ENCODE data around the gene RTL1. TPM values are rescaled to one million over a fixed set of nuclear protein-coding genes. Genes with fewer than 3 reads are reported as not detected.

The RTL1 gene
- total and polyA plus RNA-seq, 4 donors = 0.44 to 2.2 (median 1.1) TPM

DNA sequence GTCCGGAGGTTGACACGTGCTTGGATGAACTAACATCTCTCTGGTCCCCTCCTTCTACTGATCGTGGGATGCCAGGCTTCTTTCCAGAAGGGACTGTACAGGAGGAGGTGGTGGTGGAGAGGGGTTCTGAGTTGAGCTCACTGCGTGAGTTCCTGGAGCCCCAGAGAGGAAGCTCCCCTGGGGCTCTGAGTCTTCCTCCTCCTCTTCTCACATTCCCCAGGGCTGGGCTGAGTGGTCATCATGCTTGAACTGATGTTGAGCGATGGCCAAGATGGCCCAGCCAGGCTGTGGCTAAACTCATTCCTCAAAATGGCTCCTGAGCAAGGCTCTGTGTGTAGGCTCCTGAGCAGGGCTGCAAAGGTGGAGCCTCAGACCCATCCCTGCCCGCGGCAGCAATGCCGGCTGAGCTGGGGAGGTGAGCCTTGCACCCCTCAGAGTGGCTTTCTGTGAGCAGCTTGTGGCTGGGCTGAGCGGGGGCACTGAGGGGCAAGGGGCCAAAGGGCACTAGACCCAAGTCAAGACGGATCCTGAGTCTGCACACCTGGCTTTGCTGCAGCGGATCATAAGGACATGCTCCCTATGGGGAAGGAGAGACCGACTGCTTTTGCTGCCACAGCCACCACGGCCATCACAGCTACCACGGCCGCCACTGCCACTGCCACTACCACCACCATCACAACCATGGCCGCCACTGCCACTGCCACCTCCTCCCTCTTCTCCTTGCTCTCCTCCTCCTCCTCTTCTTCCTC, 42.2 kb downstream of the RTL1 start:
- Histone ChIP-seq H3K27me3 (ENCODE audit: control insufficient read depth, insufficient read depth, low read length) (no peaks in the 10 kb centered on the region), H3K36me3 (ENCODE audit: control insufficient read depth, insufficient read depth, low read length) (peaks cover 52% of the 10 kb centered on the region), H3K9me3 (ENCODE audit: control insufficient read depth, insufficient read depth, low read length) (no peaks in the 10 kb centered on the region), H3K4me1 (ENCODE audit: control insufficient read depth, insufficient read depth, low read length) (peaks cover 20% of the 10 kb centered on the region), H3K27ac (ENCODE audit: low read depth, low read length) (no peak overlapping the region), H3K4me3 (ENCODE audit: low read depth, low read length) (no peak overlapping the region)
- 98% methylated on average over 12 of the region's 16 CpGs for WGBS (ENCODE audit: insufficient coverage)
- DNase-seq (ENCODE audit: low read depth in 4 of 6, low spot score in 6 of 6) = no peak

DNA sequence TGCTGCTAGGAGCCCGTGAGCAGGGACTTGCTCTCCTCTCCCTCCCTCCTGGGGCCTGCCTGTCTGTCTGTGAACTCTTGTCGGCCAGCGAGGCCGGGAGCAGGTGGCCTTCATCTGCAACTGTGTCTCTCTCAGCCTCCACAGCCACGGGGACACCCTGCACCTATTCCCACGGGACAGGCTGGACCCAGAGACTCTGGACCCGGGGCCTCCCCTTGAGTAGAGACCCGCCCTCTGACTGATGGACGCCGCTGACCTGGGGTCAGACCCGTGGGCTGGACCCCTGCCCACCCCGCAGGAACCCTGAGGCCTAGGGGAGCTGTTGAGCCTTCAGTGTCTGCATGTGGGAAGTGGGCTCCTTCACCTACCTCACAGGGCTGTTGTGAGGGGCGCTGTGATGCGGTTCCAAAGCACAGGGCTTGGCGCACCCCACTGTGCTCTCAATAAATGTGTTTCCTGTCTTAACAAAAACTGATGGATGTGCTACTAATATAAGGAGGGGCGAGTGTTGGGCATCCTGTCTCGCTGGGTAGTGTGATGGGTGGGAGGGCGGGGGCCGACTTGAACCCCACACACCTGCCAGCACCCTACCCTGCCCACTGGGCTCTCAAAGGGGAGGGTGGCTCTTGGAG, 42.9 kb downstream of the RTL1 start:
- peaks cover 13% of the 10 kb centered on the region for H3K4me1 ChIP-seq (ENCODE audit: control insufficient read depth, insufficient read depth, low read length)
- H3K9me3 ChIP-seq (ENCODE audit: control insufficient read depth, insufficient read depth, low read length) = no peaks in the 10 kb centered on the region
- no peak overlapping the region for H3K27ac ChIP-seq (ENCODE audit: low read depth, low read length)
- H3K36me3 ChIP-seq (ENCODE audit: control insufficient read depth, insufficient read depth, low read length) = peaks cover 45% of the 10 kb centered on the region
- no peaks in the 10 kb centered on the region for H3K27me3 ChIP-seq (ENCODE audit: control insufficient read depth, insufficient read depth, low read length)
- H3K4me3 ChIP-seq (ENCODE audit: low read depth, low read length) = no peak overlapping the region
- DNase-seq (ENCODE audit: low read depth in 4 of 6, low spot score in 6 of 6) = no peak
- 77% methylated on average over 14 of the region's 19 CpGs for WGBS (ENCODE audit: insufficient coverage)

DNA sequence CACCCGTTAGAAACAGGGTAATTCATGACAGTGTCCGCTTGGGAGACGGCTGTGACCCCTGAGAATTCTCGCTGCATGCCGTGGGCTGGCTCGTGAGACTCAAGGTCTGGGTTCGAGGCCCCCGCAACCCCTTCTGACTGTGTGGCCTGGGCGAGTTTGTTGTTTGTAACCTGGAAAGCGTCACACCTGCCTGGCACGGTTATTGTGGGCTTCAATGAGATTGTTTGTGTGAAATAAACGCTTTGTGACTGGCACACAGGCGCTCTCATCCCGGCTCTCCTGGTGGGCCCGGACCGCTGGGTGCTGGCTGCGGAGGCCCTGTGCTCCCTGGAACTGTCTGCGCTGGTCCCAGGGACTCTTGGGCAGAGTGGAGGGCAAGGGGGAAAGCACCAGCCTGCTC, 43.7 kb downstream of the RTL1 start:
- H3K4me1 ChIP-seq (ENCODE audit: control insufficient read depth, insufficient read depth, low read length) = peaks cover 9% of the 10 kb centered on the region
- H3K4me3 ChIP-seq (ENCODE audit: low read depth, low read length) = no peak overlapping the region
- no peak for DNase-seq (ENCODE audit: low read depth in 4 of 6, low spot score in 6 of 6)
- no peaks in the 10 kb centered on the region for H3K27me3 ChIP-seq (ENCODE audit: control insufficient read depth, insufficient read depth, low read length)
- no peaks in the 10 kb centered on the region for H3K9me3 ChIP-seq (ENCODE audit: control insufficient read depth, insufficient read depth, low read length)
- WGBS (ENCODE audit: insufficient coverage) = 93% methylated on average over 18 of the region's 18 CpGs
- peaks cover 44% of the 10 kb centered on the region for H3K36me3 ChIP-seq (ENCODE audit: control insufficient read depth, insufficient read depth, low read length)
- H3K27ac ChIP-seq (ENCODE audit: low read depth, low read length) = no peak overlapping the region

- H3K27me3 ChIP-seq (ENCODE audit: control insufficient read depth, insufficient read depth, low read length) = no peaks in the 10 kb centered on the region
- no peaks in the 10 kb centered on the region for H3K9me3 ChIP-seq (ENCODE audit: control insufficient read depth, insufficient read depth, low read length)
- no peak overlapping the region for H3K27ac ChIP-seq (ENCODE audit: low read depth, low read length)
- 90% methylated on average over 7 of the region's 8 CpGs for WGBS (ENCODE audit: insufficient coverage)
- DNase-seq (ENCODE audit: low read depth in 4 of 6, low spot score in 6 of 6) = no peak
- peaks cover 41% of the 10 kb centered on the region for H3K36me3 ChIP-seq (ENCODE audit: control insufficient read depth, insufficient read depth, low read length)
- no peak overlapping the region for H3K4me3 ChIP-seq (ENCODE audit: low read depth, low read length)
- peaks cover 9% of the 10 kb centered on the region for H3K4me1 ChIP-seq (ENCODE audit: control insufficient read depth, insufficient read depth, low read length)
Measured at GRCh38 chr14:100858838-100859220, 44.7 kb downstream of the RTL1 start.

DNA sequence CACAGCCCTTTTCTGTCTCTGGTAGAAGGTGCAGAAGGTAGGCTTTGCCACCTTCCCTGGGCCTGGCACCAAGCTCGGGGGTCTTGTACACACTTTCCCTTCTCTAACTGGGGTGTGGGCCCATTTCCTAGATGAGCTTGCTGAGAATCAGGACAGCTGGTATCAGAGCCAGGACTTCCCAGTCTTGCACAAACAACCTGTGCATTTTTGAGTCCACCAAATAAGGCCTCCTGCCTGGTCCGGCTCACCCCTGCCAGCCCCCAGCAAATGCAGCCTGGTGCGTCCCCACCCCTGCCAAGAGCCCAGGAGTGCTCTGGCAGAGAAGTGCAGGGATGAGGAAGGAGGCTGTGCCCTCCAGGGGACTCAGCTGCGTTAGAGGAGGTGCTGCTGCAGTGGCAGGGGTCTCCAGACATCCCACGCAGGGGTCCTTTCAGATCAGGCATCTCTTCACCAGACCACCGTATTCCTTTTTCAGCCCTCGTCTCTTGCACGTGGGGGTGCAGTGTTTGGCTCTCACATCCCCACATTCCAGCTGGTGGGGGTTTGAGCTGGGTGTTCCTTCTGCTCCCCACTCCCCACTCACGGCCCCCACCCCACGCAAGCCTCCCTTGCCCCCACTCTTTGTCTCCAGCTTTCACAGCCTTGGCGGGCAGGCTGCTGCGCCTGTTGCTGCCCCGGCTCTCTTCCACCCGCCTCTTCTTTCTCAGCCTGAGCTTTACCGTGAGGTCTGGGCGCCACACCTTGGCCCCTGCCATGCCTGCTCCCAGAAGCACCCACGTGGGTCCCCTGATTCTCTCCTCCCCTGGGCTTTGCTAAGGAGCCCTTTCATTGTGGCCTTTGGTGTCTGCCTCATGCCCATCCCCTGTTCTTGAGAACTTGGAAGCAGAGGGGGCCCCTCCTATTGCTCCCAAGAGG, 45.3 kb downstream of the RTL1 start:
- H3K27ac ChIP-seq (ENCODE audit: low read depth, low read length) = no peak overlapping the region
- WGBS (ENCODE audit: insufficient coverage) = 67% methylated on average over 14 of the region's 17 CpGs

GRCh38 chr14:100857233-100857922, 46.1 kb downstream of the RTL1 start:
- Histone ChIP-seq H3K4me1 (ENCODE audit: control insufficient read depth, insufficient read depth, low read length) (peaks cover 9% of the 10 kb centered on the region), H3K4me3 (ENCODE audit: low read depth, low read length) (no peak overlapping the region), H3K36me3 (ENCODE audit: control insufficient read depth, insufficient read depth, low read length) (peaks cover 40% of the 10 kb centered on the region), H3K27ac (ENCODE audit: low read depth, low read length) (no peak overlapping the region), H3K9me3 (ENCODE audit: control insufficient read depth, insufficient read depth, low read length) (no peaks in the 10 kb centered on the region), H3K27me3 (ENCODE audit: control insufficient read depth, insufficient read depth, low read length) (no peaks in the 10 kb centered on the region)
- WGBS (ENCODE audit: insufficient coverage) = 47% methylated on average over 8 of the region's 14 CpGs
- DNase-seq (ENCODE audit: low read depth in 4 of 6, low spot score in 6 of 6) = no peak

More for the DNA sequence above, 45.3 kb downstream of the RTL1 start:
- H3K27me3 ChIP-seq (ENCODE audit: control insufficient read depth, insufficient read depth, low read length) = no peaks in the 10 kb centered on the region
- H3K36me3 ChIP-seq (ENCODE audit: control insufficient read depth, insufficient read depth, low read length) = peaks cover 41% of the 10 kb centered on the region
- peaks cover 9% of the 10 kb centered on the region for H3K4me1 ChIP-seq (ENCODE audit: control insufficient read depth, insufficient read depth, low read length)
- H3K9me3 ChIP-seq (ENCODE audit: control insufficient read depth, insufficient read depth, low read length) = no peaks in the 10 kb centered on the region
- H3K4me3 ChIP-seq (ENCODE audit: low read depth, low read length) = no peak overlapping the region
- no peak for DNase-seq (ENCODE audit: low read depth in 4 of 6, low spot score in 6 of 6)

- H3K9me3 ChIP-seq (ENCODE audit: control insufficient read depth, insufficient read depth, low read length) = no peaks in the 10 kb centered on the region
Measured at GRCh38 chr14:100856056-100856950, 47.2 kb downstream of the RTL1 start.

DNA sequence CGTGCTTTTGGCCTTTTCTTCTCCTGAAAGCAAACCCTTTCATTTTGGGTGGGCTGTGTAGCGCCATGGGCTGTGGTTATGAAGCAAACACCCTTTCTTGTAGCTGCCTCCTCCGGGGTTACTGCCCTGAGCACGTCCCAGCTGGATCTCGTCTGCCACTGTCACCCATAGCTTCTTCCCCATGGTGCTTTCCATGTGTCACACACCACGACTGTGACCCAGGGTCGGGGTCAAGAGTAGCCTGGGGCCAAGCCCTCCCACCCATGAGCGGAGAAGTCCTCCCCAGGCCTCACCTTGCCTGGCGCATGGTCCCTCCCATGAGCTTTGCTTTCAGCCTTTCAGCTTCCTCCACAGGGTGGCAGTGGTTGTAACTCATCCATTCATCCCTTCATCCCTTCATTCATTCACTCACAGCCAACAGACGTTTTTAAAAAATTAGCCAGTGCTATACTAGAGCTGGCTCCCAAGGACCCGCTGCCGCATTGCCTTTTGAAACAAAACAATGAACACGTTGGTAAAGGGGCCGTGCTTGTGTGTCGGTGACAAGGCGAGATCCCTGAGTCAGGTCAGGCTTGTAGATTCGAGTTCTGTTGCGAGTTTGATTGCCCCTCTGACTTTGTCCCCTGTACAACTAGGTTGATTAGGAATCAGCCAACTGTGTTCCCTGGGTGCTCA, 48.1 kb downstream of the RTL1 start:
- DNase-seq (ENCODE audit: low read depth in 4 of 6, low spot score in 6 of 6) = no peak
- no peak overlapping the region for H3K4me3 ChIP-seq (ENCODE audit: low read depth, low read length)
- peaks cover 16% of the 10 kb centered on the region for H3K4me1 ChIP-seq (ENCODE audit: control insufficient read depth, insufficient read depth, low read length)
- WGBS (ENCODE audit: insufficient coverage) = 64% methylated on average over 18 of the region's 18 CpGs
- H3K36me3 ChIP-seq (ENCODE audit: control insufficient read depth, insufficient read depth, low read length) = peaks cover 40% of the 10 kb centered on the region
- no peak overlapping the region for H3K27ac ChIP-seq (ENCODE audit: low read depth, low read length)
- H3K9me3 ChIP-seq (ENCODE audit: control insufficient read depth, insufficient read depth, low read length) = no peaks in the 10 kb centered on the region
- H3K27me3 ChIP-seq (ENCODE audit: control insufficient read depth, insufficient read depth, low read length) = no peaks in the 10 kb centered on the region

More at GRCh38 chr14:100856056-100856950, 47.2 kb downstream of the RTL1 start:
- Histone ChIP-seq H3K4me1 (ENCODE audit: control insufficient read depth, insufficient read depth, low read length) (peaks cover 16% of the 10 kb centered on the region), H3K27me3 (ENCODE audit: control insufficient read depth, insufficient read depth, low read length) (no peaks in the 10 kb centered on the region), H3K36me3 (ENCODE audit: control insufficient read depth, insufficient read depth, low read length) (peaks cover 39% of the 10 kb centered on the region), H3K27ac (ENCODE audit: low read depth, low read length) (no peak overlapping the region), H3K4me3 (ENCODE audit: low read depth, low read length) (no peak overlapping the region)
- DNase-seq (ENCODE audit: low read depth in 4 of 6, low spot score in 6 of 6) = no peak
- 88% methylated on average over 20 of the region's 20 CpGs for WGBS (ENCODE audit: insufficient coverage)
